GM23248 (cell line): Measurements from ENCODE around the gene BAIAP2.

ENCODE experiments used
- EZH2 ChIP-seq: fragments of 200-600 bp; sonication (generic); IDR thresholded peaks from 2 replicates; pipeline ENCODE4 v1.6.1; 2018; ENCODE audit warnings: antibody characterized with exemption, mild to moderate bottlenecking; ENCODE audit not compliant: insufficient read depth, poor library complexity, severe bottlenecking
- EZH2phosphoT487 ChIP-seq: fragments of 200-600 bp; sonication (generic); IDR thresholded peaks from 2 replicates; pipeline ENCODE4 v1.6.1; 2018; ENCODE audit warnings: antibody characterized with exemption, moderate library complexity, mild to moderate bottlenecking, low read depth; ENCODE audit not compliant: insufficient read depth

DNA sequence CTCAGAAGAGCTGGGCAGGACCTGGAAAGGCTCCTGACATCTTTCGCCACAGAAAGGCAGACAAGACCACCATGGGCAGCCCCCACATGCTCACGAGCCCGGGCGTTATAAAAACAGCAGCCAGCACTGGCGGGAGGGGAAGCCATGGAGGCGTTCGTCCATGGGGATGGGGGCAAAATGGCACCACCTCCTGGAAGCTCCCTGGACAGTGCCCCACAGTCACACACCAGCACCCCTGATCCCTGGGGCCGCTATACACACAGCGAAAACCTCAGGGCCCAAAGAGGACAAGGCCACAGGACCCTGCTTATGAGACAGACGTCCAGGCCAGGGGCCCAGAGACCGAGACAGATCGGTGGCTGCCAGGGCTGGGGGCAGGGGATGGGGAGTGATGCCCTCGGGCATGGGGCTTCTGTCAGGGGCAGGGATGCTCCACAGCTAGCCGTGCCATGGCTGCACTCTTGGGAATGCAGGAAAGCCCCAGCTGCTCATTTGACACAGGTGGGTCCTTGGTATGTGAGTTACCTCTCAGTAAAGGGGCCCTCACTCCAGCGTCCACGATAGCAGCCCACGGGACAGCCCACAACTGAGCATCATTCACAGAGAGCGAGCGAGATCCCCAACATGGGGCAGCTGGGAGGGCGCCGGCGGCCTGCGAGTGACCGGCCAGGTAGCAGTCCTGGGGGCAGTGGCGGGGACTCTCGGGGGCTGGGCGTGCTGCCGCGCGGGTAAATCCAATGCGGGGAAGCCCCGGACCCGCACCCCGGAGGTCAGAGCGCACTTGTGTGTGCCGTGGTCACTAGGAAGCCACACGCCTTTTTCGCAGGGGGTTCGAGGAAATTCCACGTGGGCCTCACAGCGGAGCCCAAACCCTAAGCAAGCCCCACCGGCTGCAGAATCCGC, 124.0 kb downstream of the BAIAP2 start:
- TF ChIP-seq EZH2 (no peak), EZH2phosphoT487 (no peak)
